IPS-18a (cell line): Measurements from ENCODE around the gene KSR2.

ENCODE experiments used
- H3K27ac ChIP-seq: one replicate; pipeline ENCODE4 v1.5.1; 2013; ENCODE audit warnings: low read length
- H3K27me3 ChIP-seq: one replicate; pipeline ENCODE4 v1.6.1; 2013; ENCODE audit warnings: mild to moderate bottlenecking, low read length; ENCODE audit not compliant: control insufficient read depth, insufficient read depth
- H3K36me3 ChIP-seq: one replicate; pipeline ENCODE4 v1.6.1; 2013; ENCODE audit warnings: low read depth, low read length; ENCODE audit not compliant: control insufficient read depth
- H3K4me1 ChIP-seq: one replicate; pipeline ENCODE4 v1.6.1; 2013; ENCODE audit warnings: low read depth, low read length; ENCODE audit not compliant: control insufficient read depth
- H3K4me3 ChIP-seq: one replicate; pipeline ENCODE4 v1.5.1; 2013; ENCODE audit warnings: low read length
- H3K9ac ChIP-seq: one replicate; pipeline ENCODE4 v1.6.1; 2013; ENCODE audit warnings: mild to moderate bottlenecking, low read length, moderate library complexity
- H3K9me3 ChIP-seq: one replicate; pipeline ENCODE4 v1.6.1; 2013; ENCODE audit warnings: low read depth, low read length; ENCODE audit not compliant: control insufficient read depth

The KSR2 gene

GRCh38 chr12:117498256-117498655 lies 470.5 kb downstream of the KSR2 start:
- Histone ChIP-seq H3K9me3 (no peaks in the 10 kb centered on the region), H3K4me1 (peaks cover 10% of the 10 kb centered on the region), H3K36me3 (no peaks in the 10 kb centered on the region), H3K27me3 (no peaks in the 10 kb centered on the region), H3K27ac (no peak overlapping the region), H3K9ac (no peak overlapping the region), H3K4me3 (no peak overlapping the region)

- H3K27me3 ChIP-seq = no peaks in the 10 kb centered on the region
- H3K36me3 ChIP-seq = no peaks in the 10 kb centered on the region
- H3K9ac ChIP-seq = no peak overlapping the region
- H3K27ac ChIP-seq = no peak overlapping the region
- H3K4me3 ChIP-seq = no peak overlapping the region
- peaks cover 10% of the 10 kb centered on the region for H3K4me1 ChIP-seq
- H3K9me3 ChIP-seq = no peaks in the 10 kb centered on the region
Observed at GRCh38 chr12:117497407-117497806, 471.4 kb downstream of the KSR2 start.

GRCh38 chr12:117494833-117495655 lies 473.7 kb downstream of the KSR2 start:
- no peaks in the 10 kb centered on the region for H3K36me3 ChIP-seq
- H3K27me3 ChIP-seq = no peaks in the 10 kb centered on the region
- no peak overlapping the region for H3K27ac ChIP-seq
- no peaks in the 10 kb centered on the region for H3K9me3 ChIP-seq
- peaks cover 10% of the 10 kb centered on the region for H3K4me1 ChIP-seq
- H3K4me3 ChIP-seq = no peak overlapping the region
- H3K9ac ChIP-seq = no peak overlapping the region

- Histone ChIP-seq H3K36me3 (no peaks in the 10 kb centered on the region), H3K9me3 (no peaks in the 10 kb centered on the region), H3K27ac (no peak overlapping the region), H3K9ac (no peak overlapping the region), H3K4me3 (no peak overlapping the region), H3K27me3 (no peaks in the 10 kb centered on the region), H3K4me1 (peaks cover 7% of the 10 kb centered on the region)
Observed at GRCh38 chr12:117491711-117492110, 477.1 kb downstream of the KSR2 start.

- Histone ChIP-seq H3K4me1 (peaks cover 2% of the 10 kb centered on the region), H3K27me3 (no peaks in the 10 kb centered on the region), H3K4me3 (no peak overlapping the region), H3K36me3 (no peaks in the 10 kb centered on the region), H3K27ac (no peak overlapping the region), H3K9ac (no peak overlapping the region), H3K9me3 (no peaks in the 10 kb centered on the region)
Observed at GRCh38 chr12:117490130-117490529, 478.7 kb downstream of the KSR2 start.

- no peaks in the 10 kb centered on the region for H3K36me3 ChIP-seq
- H3K27me3 ChIP-seq = no peaks in the 10 kb centered on the region
Observed at GRCh38 chr12:117489671-117490070, 479.1 kb downstream of the KSR2 start.

GRCh38 chr12:117486840-117487659 lies 481.7 kb downstream of the KSR2 start:
- no peak overlapping the region for H3K27ac ChIP-seq
- H3K4me1 ChIP-seq = no peaks in the 10 kb centered on the region
- no peaks in the 10 kb centered on the region for H3K27me3 ChIP-seq
- no peak overlapping the region for H3K4me3 ChIP-seq
- H3K9me3 ChIP-seq = no peaks in the 10 kb centered on the region
- no peak overlapping the region for H3K9ac ChIP-seq
- no peaks in the 10 kb centered on the region for H3K36me3 ChIP-seq

More at GRCh38 chr12:117489671-117490070, 479.1 kb downstream of the KSR2 start:
- Histone ChIP-seq H3K9ac (no peak overlapping the region), H3K4me3 (no peak overlapping the region), H3K27ac (no peak overlapping the region), H3K9me3 (no peaks in the 10 kb centered on the region), H3K4me1 (no peaks in the 10 kb centered on the region)

GRCh38 chr12:117485984-117486839 lies 482.6 kb downstream of the KSR2 start:
- Histone ChIP-seq H3K27me3 (no peaks in the 10 kb centered on the region), H3K9me3 (no peaks in the 10 kb centered on the region), H3K27ac (no peak overlapping the region), H3K4me3 (no peak overlapping the region), H3K36me3 (no peaks in the 10 kb centered on the region), H3K4me1 (no peaks in the 10 kb centered on the region), H3K9ac (no peak overlapping the region)

GRCh38 chr12:117484901-117485300 lies 483.9 kb downstream of the KSR2 start:
- H3K27ac ChIP-seq = no peak overlapping the region
- no peak overlapping the region for H3K4me3 ChIP-seq
- no peaks in the 10 kb centered on the region for H3K9me3 ChIP-seq
- no peaks in the 10 kb centered on the region for H3K4me1 ChIP-seq
- H3K27me3 ChIP-seq = no peaks in the 10 kb centered on the region
- H3K9ac ChIP-seq = no peak overlapping the region
- no peaks in the 10 kb centered on the region for H3K36me3 ChIP-seq

GRCh38 chr12:117483501-117483900 lies 485.3 kb downstream of the KSR2 start:
- Histone ChIP-seq H3K4me1 (no peaks in the 10 kb centered on the region), H3K27ac (no peak overlapping the region), H3K9ac (no peak overlapping the region), H3K36me3 (no peaks in the 10 kb centered on the region), H3K27me3 (no peaks in the 10 kb centered on the region), H3K9me3 (no peaks in the 10 kb centered on the region), H3K4me3 (no peak overlapping the region)

- no peak overlapping the region for H3K4me3 ChIP-seq
- no peak overlapping the region for H3K9ac ChIP-seq
- no peaks in the 10 kb centered on the region for H3K4me1 ChIP-seq
- H3K36me3 ChIP-seq = no peaks in the 10 kb centered on the region
- H3K27me3 ChIP-seq = no peaks in the 10 kb centered on the region
- H3K9me3 ChIP-seq = no peaks in the 10 kb centered on the region
- H3K27ac ChIP-seq = no peak overlapping the region
Observed at GRCh38 chr12:117481470-117481869, 487.3 kb downstream of the KSR2 start.
